Erythroblast (primary cell): Measurements from ENCODE around the gene NR2C2.

Experiments
- GATA1 ChIP-seq: IDR thresholded peaks from 2 replicates; pipeline ENCODE4 v1.6.1; 2011; ENCODE audit warnings: low read depth, mild to moderate bottlenecking, control low read depth, low read length, moderate library complexity
- POLR2A ChIP-seq: IDR thresholded peaks from 2 replicates; pipeline ENCODE4 v1.6.1; 2011; ENCODE audit warnings: mild to moderate bottlenecking, low read length

DNA sequence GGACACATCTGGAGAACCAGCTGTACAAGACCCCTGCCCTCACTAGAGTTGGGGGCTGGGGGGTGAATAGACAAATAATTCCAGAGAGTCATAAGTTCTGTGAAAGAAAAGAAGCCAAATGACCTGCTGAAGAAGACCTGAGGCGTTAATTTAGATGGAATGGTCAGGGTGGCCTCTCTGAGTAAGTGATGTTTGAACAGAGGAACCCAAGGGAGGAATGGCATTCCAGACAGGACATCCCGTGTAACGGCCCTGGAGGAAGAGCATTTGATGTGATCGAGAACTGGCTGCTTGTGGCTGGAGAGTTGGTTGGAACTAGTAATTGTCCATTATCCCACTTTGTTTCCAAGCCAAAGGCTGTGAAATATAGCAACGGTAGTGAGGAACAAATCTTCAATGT is 1.7 kb downstream of the NR2C2 start:
- TF ChIP-seq POLR2A (no peak), GATA1 (no peak)
